GM12875 (cell line): ENCODE measurements around the gene OR51S1.
"Not testable (repeated sequence)": the region's sequence is repeated elsewhere in the genome, so short reads cannot be mapped to it uniquely, and the experiment has no call there.

Experiments used
- H3K4me3 ChIP-seq: one replicate; pipeline ENCODE4 v1.5.1; 2011; ENCODE audit warnings: low read depth, low read length, control low read depth
- CTCF ChIP-seq: IDR thresholded peaks from 2 replicates; pipeline ENCODE4 v1.5.1; 2011; ENCODE audit warnings: low read depth, mild to moderate bottlenecking, control low read depth, inconsistent platforms, low read length, moderate library complexity, borderline replicate concordance; ENCODE audit not compliant: insufficient read depth

Gene OR51S1

GRCh38 chr11:4881860-4882500 lies 33.0 kb upstream of the OR51S1 start, which contains the start of gene OR51T1:
Gene OR51T1, plus strand, starts transcription at chr11:4881900. Its CDS starts 0 bp downstream, at chr11:4881900.
- no peak for TF ChIP-seq CTCF
- no peak within 1 kb of the TSS for H3K4me3 ChIP-seq

DNA sequence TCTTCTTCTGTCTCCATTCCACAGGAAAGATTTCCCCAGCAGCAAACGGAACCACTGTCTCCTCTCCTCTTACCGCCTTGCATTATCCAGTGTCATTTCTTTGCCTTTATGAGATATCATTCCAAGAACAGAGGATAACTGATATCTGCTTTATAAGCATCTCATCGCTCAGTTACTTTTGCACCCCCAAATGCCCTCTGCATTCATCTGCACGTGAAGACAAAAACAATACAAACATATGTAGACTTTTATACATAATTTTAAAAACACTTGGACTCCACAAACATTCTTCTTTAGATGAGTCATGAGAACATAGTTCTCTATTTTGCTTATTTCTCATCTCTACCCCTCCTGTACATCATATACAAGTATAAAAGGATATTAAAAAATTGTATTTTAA lies 32.2 kb upstream of the OR51S1 start:
- H3K4me3 ChIP-seq = no peak overlapping the region
- no peak for TF ChIP-seq CTCF

- no peak overlapping the region for H3K4me3 ChIP-seq
- TF ChIP-seq CTCF = no peak
These were observed 16.8 kb upstream of the OR51S1 start for GRCh38 chr11:4865855-4866254.

DNA sequence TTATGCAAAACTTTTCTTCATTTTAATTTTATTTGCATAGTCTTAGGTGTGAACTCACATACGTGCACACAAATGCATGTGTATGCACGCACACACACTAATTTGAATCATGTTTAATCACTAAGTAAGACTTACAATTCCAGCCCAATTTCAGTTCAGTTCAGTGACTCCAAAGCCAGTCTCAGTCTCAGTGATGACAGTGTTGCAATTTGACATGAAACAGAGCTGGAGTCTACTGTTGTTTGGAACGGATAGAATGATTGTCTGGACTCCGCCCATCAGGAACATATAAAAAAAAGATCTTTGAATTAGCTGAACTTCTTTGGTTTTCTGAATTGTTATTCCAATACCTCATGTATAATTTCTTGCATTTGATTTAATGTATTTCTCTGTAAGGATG lies 14.9 kb upstream of the OR51S1 start:
- H3K4me3 ChIP-seq = no peak overlapping the region
- no peak for TF ChIP-seq CTCF

- TF ChIP-seq CTCF = no peak
- H3K4me3 ChIP-seq = no peak overlapping the region
These were observed 13.6 kb upstream of the OR51S1 start for GRCh38 chr11:4862447-4863236.

DNA sequence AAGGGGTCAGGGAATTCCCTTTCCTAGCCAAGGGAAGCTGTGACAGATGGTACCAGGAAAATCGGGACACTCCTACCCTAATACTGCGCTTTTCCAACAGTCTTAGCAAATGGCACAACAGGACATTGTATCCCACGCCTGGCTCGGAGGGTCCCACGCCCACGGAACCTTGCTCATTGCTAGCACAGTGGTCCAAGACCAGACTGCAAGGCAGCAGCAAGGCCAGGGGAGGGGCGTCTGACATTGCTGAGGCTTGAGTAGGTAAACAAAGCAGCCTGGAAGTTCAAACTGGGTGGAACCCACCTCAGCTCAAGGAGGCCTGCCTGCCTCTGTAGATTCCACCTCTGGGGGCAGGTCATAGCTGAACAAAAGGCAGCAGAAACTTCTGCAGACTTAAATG lies 5.3 kb upstream of the OR51S1 start:
- not testable (repeated sequence) for H3K4me3 ChIP-seq

GRCh38 chr11:4851033-4851432 lies 2.0 kb upstream of the OR51S1 start:
- H3K4me3 ChIP-seq = no peak overlapping the region
- no peak for TF ChIP-seq CTCF
